HG02885 (cell line): ENCODE results near the gene ATL3.
A peak's percentile ranks its signal among the peaks of the same experiment; 100 is the strongest.
"Not testable (repeated sequence)": the region's sequence is repeated elsewhere in the genome, so short reads cannot be mapped to it uniquely, and the experiment has no call there.

Source experiments
- ATAC-seq: cut with Tn5 transposase; IDR thresholded peaks from one replicate; pipeline ENCODE4 v1.9.1; 2021; ENCODE audit warnings: mild to moderate bottlenecking; ENCODE audit not compliant: unreplicated experiment, poor library complexity

ATL3 gene

GRCh38 chr11:63671322-63672155 lies at the start of gene ATL3:
Gene ATL3, minus strand, starts transcription at chr11:63671376. Its CDS starts 41 bp downstream, at chr11:63671335.
- peak; percentile 90 for ATAC-seq

- no peak for ATAC-seq
These were observed 49.4 kb upstream of the ATL3 start for GRCh38 chr11:63720611-63721010.

- ATAC-seq: no peak
These were observed 48.8 kb upstream of the ATL3 start for GRCh38 chr11:63719987-63720386.

GRCh38 chr11:63719001-63719400 lies 47.8 kb upstream of the ATL3 start:
- no peak for ATAC-seq

- no peak for ATAC-seq
These were observed 44.9 kb upstream of the ATL3 start for GRCh38 chr11:63716046-63716445.

GRCh38 chr11:63713766-63714165 lies 42.6 kb upstream of the ATL3 start:
- no peak for ATAC-seq

- ATAC-seq: no peak
These were observed 40.7 kb upstream of the ATL3 start for GRCh38 chr11:63711838-63712237.

GRCh38 chr11:63710476-63711217 lies 39.5 kb upstream of the ATL3 start:
- ATAC-seq: no peak

GRCh38 chr11:63709336-63709884 lies 38.2 kb upstream of the ATL3 start:
- ATAC-seq: no peak

GRCh38 chr11:63708764-63709163 lies 37.6 kb upstream of the ATL3 start:
- no peak for ATAC-seq

- no peak for ATAC-seq
These were observed 34.4 kb upstream of the ATL3 start for GRCh38 chr11:63705526-63705925.

- ATAC-seq: no peak
These were observed 28.7 kb upstream of the ATL3 start for GRCh38 chr11:63699896-63700295.

- ATAC-seq: no peak
These were observed 28.0 kb upstream of the ATL3 start for GRCh38 chr11:63698976-63699733.

GRCh38 chr11:63694596-63694995 lies 23.4 kb upstream of the ATL3 start:
- ATAC-seq: no peak

GRCh38 chr11:63687845-63688244 lies 16.7 kb upstream of the ATL3 start:
- ATAC-seq: no peak

- ATAC-seq: no peak
These were observed 15.8 kb upstream of the ATL3 start for GRCh38 chr11:63686926-63687325.

GRCh38 chr11:63685158-63685721 lies 14.1 kb upstream of the ATL3 start:
- ATAC-seq: not testable (repeated sequence)

GRCh38 chr11:63683133-63683991 lies 12.2 kb upstream of the ATL3 start:
- no peak for ATAC-seq
